GM21825 (cell line): ENCODE results near the gene RNU2-63P.
"Not testable (repeated sequence)": the region's sequence is repeated elsewhere in the genome, so short reads cannot be mapped to it uniquely, and the experiment has no call there.

Source experiments
- ATAC-seq: cut with Tn5 transposase; IDR thresholded peaks from one replicate; pipeline ENCODE4 v1.9.1; 2021; ENCODE audit warnings: mild to moderate bottlenecking, moderate library complexity; ENCODE audit not compliant: unreplicated experiment

Gene RNU2-63P

DNA sequence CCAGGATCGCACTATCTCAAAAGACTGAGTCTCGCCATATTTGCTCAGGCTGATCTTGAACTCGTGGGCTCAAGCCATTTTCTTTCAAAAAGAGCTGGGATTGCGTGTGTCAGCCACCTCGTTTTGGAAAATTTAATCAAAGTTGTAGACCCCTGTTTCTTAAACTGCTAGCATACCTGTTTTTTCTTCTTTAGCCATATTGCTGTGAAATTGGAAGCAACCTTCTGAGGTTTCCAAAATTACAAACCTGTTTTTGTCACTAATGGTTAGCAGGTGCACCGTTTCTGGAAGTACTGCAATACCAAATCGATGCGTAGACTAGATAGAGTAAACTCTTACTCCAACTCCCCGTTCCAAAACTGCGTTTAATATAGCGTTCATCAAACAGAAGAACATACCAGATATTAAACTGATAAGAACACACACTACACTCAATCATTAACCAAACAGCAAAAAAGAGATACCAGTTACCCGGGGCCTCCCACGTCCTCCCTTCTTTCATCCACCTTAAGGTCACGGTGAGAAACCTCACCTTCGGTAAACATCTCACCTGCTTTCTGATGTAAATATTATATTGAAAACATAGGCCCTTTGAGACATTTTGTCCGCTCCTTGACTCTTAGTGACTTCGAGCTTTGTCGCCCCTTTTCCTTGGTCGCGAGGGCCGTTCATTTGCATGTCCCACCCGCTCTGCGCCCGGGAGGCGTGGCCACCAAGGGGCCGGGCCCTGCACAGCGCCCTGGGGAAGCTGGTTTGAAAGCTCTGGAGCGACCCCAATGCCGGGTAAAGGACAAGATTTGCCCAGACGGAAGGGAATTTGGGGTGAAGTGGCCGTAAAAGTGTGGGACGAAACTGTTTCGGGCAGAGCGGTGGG, at the start of gene RNU2-63P:
RNU2-63P (minus strand) TSS at position 462 of the 874 bp plus-strand sequence.
- peak; percentile 80 for ATAC-seq

DNA sequence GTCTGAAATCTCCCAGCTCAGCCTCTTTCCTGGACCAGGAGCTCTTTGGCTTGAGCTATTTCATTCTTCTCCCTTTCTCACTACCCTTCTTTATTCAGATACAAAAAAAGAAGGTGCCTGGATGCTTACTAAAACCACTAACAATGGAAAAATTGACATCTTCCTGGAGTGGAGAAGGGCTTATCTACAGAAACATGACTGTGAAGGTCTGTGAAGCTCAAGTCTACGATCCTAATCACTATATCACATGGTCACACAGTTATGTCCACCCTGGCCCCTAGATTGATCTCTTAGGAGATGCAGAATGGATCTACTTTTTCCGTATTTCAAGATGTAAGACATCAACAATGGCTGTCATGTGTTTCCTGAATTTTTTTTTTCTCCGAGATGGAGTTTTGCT, 44.9 kb upstream of the RNU2-63P start:
- ATAC-seq: no peak

DNA sequence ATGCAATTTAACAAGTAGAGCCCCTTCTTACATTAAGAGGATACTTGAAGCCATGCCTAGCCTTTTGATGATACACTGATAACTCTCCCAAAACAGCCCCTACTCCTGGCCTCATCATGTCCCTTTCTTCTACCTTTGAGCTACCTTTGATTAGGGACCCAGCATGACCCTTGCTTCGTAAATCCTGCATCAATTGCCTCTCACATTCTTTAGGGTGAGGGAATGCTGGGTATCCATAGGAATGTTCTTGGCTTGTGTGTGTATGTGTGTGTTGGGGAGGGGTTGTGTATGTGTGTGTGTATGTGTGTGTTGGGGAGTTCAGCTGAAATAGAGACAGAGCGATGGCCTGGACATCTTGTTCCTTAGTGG, 44.5 kb upstream of the RNU2-63P start:
- no peak for ATAC-seq

DNA sequence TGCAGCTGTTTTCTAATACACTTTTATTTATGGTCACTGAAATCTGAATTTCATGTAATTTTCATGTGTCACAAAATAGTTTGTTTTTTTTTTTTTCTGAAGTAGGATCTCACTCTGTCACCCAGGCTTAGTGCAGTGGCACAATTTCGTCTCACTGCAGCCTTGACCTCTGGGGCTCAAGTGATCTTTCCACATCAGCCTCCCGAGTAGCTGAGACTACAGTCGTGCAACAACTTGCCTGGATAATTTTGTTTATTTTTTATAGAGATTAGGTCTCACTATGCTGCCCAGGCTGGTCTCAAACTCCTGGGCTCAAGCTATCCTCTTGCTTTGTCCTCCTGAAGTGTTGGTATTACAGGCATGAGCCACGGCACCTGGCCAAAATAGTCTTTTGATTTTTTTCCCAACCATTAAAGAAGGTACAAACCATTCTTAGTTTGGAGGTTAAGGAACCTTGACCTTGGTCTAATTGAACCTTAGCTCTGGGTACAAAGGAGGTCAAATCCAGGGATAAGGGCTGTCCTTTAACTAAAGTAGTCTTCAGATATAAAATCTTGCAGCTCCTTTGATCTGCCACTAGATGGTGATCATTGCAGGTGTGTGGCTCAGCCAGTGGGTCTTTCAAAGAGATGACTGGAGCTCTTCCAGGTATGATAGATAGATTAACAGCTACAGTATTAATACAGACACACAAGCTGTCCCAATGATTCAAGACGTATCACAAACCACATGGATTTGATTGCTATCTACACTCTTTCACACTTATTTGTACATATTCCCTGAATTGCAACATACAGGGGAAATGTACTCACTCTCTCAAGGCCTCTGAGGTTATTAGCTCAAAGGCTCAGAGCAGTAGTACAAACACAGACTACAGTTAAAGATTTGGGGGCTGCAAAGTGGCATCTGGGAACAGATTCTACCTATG, 43.9 kb upstream of the RNU2-63P start:
- no peak for ATAC-seq

DNA sequence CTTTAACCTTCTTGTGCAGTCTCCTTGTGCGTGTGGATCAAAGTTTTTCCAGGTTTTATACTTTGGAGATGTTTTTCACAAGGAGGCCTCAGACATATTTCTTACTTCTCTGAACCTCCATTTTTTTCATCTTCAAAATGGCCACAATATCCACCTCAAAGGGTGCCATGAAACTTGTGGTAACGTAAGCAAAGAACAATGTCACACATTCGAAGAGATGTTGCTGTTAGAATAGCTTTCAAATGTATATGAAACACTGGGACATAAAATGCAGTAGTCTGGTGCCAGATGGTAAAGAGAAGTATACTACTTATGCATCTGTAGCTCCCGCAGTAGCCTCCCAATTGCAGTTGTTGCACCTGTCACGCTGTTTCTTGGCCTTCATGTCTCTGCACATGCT, 41.8 kb upstream of the RNU2-63P start:
- ATAC-seq: no peak

DNA sequence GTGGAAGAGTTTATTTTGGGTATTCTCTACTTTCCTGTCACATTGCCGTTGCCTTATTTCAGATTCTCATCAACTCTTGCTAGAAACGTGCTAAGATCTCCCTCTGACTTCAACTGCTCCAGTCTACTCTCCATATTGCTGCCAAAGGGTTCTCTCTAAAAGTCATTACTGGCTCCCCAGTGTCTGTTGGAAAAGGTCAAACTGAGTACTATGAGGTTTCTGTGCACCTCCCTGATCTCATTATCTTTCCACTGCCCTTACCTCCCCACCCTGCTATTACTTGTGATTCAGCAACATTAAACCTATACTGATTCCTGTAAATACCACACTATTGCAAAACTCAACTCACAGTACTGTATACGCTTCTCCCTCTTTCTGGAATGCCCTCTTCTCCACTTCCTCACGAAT, 41.1 kb upstream of the RNU2-63P start:
- no peak for ATAC-seq

DNA sequence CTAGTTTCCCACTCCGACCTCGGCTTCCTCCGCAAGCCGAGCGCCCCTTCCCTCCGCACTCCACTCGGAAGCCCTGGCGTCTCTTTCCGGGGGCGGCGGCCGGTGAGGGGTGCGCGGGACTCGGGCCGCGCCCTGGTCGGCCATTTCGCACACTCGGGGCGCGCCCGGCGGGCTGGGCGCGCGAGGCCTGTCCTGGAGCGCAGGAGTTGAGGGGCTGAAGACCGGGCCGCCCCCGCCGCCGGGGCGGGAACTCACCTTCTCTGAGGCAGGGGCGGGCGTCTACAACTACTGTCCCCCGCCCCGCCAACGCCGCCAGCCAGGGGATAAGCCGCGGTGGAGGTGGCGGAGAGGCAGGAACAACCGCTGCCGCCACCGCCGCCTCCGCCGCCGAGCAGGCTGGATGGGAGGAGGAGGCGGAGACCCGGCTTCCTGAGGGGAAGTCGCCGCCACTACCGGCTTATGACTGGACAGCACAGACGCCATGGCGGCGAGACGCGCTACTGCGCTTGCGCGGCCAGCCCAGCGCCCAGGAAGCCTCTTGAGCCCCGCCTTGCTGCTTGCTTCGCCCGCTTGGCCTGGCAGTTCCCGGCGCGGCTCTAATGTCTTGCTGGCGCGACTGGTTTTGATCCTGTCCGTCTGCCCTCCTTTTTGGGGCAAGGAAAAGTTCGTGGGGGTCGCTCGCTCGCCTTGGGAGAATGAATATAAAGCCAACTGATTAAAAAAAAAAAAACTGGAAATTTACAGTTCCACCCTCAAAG, 39.2 kb upstream of the RNU2-63P start, which contains the start of gene KRCC1:
KRCC1 (minus strand) TSS at position 413 of the 758 bp plus-strand sequence. CDS start 27,220 bp downstream, outside the sequence.
- ATAC-seq: peak; percentile 90

DNA sequence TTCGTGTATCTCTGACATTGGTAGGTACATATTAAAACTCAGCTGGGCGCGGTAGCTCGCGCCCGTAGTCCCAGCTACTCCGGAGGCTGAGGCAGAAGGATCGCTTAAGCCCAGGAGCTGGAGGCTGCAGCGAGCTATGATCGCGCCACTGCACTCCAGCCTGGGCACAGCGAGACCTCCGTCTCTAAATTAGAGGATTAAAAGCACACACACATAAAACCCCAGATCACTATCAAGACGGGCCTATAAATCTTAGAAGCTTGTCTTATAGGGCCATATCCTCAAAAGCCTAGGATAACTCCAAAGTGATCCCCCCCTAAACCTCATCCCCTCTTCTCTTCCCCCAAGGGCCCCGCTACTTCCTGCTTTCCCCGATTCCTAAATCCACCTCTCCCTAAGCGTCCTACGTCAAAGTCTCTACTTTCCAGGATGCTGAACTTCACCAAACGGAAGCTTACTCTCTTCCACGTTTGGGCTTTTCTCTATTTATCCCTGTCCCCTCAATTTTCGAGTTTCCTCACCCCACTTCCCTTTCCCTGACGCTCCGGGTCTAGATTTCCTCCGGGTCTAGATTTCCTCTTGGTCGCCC, 38.5 kb upstream of the RNU2-63P start:
- ATAC-seq: no peak

DNA sequence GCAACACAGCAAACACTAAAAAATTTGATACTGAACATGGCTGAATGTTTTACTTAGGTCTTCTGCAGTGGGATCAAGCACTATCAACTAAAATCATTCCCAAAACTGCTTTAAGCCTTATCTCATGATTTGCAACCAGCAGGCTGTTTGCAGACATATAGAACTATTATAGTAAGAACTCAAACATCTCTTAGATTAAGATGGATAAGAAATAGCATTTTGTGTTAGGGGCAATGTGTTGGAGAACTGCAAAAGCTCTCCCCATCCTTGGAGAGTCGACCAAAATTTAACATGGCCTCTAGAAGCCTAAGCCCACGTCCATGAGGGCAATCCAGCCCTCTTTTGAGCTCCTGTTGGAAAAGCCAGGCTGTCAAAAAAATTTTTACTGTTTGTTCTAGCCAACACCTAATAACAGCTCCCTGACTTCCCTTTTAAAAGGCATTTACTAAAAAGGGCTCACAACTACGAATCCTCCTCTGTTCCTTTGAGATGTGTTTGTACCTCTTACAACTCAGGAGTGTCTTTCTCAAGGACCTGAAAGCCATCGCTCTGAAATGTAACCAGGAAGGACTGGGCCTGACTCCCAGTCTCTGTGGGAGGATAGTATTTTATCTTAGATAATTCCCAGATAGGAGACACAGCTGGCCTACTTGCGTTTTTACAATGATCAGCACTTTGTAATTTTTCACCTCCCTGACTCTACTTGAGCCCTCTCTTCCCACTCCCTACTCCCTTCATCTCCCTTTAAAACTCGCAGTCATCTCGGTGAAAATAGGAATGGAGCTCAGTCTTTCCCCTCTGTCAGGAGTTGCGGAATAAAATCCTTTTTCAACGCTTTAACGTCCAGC, 37.8 kb upstream of the RNU2-63P start:
- no peak for ATAC-seq

DNA sequence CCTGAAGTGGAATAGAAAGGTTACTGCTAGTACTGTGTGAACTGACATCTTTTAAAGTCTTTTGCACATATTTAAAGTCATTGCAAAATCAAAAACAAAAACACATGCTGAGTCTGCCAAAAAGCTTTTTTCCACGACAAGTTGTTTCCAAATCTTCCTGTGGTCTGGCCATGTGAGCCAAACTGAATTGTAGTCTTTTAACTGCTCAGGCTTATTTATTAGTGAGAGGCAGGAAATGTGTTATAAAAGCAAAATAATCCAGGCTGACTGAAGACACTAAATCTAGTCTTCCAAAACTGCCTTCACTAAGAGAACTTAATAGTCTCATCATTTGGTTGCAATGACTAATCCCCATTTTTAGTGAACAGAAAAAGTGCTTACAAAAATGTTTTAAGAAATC, 36.9 kb upstream of the RNU2-63P start:
- no peak for ATAC-seq

DNA sequence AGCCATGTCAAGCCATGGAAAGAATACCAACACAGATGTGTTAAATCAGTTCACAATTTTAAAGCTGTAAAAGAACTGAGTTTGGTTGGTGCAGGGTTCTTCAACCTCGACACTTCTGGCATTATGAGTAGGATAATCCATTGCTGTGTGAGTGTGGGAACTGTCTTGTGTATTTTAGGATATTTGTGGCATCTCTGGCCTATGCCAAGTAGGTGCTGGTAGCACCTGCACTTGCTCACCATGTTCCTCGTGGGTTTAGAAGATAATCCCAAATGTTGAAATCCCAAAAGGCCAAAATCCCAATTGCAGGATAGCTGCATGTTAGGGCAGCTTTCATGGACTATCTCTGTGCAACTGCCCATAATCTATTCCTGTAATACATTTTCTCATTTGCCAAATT, 35.4 kb upstream of the RNU2-63P start:
- no peak for ATAC-seq

DNA sequence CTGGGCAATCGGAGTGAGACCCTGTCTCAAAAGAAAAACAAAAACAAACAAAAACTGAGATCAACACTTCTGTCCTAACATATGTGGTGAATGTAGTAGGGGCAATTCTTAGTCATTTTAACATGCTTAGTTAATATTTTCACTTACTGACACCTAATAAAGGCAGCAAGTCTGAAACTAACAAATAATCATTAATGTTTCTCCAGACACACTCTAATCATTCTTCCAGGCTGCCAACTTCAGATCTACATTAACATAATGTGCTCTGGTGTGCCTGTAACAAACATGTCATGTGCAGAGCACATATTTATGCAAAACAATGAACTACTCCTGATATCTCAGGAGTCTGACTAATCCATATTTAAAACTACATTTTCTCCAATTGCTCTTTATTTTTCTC, 33.3 kb upstream of the RNU2-63P start:
- no peak for ATAC-seq

DNA sequence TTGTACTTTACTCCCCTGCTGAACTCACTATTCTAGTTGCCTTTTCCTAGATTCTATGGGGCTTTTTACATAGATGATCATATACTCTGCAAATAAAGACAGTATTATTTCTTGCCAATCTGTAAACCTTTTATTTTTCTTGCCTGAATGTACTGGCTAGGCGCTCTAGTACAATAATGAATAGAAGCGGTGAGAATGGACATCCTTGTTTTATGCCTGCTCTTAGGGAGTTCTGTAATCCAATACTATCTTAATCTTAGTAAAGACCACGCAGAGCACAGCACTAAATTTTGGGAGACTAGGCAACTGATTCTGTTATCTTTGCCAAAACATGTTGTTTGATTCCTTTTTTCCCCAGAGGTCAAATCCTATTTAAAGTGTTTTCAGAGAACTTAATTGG, 32.2 kb upstream of the RNU2-63P start:
- ATAC-seq: no peak

DNA sequence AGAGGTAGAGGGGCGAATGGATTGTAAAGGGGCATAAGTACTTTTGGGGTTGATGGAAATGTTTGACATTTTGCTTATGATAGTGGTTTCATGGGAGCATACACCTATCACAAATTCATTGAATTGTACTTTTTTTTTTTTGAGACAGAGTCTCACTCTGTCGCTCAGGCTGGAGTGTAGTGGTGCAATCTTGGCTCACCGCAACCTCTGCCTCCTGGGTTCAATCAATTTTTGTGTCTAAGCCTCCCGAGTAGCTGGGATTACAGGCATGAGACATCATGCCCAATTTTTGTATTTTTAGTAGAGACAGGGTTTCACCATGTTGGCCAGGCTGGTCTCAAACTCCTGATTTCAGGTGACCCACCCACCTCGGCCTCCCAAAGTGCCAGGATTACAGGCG, 29.2 kb upstream of the RNU2-63P start:
- ATAC-seq: not testable (repeated sequence)

DNA sequence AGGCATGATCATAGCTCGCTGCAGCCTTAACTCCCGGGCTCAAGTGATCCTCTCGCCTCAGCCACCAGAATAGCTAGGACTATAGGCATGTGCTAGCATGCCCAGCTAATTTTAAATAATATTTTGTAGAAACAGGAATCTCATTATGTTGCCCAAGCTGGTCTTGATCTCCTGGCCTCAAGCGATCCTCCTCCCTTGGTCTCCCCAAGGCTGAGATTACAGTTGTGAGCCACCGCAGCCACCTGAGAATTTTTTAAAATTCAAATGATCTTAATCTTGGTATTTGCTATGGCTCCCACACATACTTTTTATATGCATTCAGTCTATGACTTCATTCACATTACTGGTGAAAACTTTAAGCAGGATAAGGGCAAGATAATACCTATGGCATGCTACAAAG, 26.1 kb upstream of the RNU2-63P start:
- no peak for ATAC-seq

DNA sequence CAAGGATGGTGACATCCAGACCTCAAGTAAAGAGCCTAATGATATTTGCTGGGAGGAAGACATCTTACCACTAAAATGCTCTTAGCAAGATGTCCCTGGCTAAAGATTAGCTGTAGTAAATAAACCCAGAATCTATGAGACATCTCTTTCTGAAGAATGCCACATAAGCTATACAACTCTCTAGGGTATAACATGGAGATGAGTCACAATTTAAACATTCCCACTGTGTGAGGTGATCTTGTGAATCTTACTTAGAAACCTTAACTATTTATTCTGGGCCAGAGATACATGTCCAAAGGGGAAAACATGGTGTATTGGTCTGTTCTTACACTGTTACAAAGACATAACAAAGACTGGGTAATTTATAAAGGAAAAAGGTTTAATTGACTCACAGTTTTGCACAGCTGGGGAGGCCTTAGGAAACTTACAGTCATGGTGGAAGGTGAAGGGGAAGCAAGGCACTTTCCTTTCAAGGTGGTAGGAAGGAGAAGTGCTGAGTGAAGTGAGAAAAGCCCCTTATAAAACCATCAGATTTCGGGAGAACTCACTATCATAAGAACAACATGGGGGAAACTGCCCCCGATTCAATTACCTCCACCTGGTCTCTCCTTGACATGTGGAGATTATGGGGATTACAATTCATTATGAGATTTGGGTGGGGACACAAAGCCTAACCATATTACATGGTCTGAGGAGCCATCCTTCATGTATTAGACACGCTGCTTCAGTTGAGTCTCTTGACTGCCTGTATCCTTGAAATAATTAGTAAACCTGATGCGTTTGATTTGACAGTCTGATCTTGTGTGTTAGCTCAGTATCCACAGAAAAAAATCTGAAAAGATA, 22.1 kb upstream of the RNU2-63P start:
- ATAC-seq: no peak

DNA sequence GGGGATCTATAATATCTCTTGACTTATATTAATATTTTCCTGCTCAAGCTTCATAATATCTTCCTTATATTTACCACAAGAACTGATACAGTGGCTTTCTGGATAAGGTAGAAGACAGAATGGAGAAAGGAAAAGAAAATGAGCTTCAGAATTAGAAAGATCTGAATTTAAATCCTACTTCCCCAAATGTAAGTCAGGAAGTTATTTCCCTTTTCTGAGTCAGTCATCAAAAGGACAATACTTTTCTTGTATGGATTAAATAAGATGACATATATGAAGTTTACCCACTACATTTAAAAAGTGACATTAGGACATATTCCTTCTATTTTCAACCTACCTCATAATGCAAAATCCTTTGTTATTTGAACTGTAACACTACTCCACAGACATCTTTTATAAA, 20.3 kb upstream of the RNU2-63P start:
- ATAC-seq: no peak

DNA sequence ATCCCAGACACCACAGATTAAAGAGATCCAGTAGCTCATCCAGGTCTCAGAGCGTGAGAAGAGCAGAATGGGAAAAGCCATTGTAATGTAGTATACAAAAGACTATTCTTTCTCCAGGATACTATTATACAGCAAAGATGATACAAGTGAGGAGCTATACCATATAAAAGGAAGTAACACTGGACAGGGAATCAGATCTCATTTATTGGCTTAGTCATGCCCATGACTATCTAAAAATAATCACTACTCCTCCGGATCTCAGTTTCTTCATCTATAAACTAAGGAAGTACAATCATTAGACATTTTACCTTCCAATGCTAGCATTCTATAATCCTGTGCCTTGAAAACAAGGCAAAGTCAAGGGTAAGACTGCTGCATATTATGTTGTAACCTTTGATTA, 19.8 kb upstream of the RNU2-63P start:
- no peak for ATAC-seq
